Right lobe of liver (tissue), 6 donors: ENCODE data around the gene MAN2B2. TPM values are rescaled to one million over a fixed set of nuclear protein-coding genes. Genes with fewer than 3 reads are reported as not detected.
"Not testable (repeated sequence)": the region's sequence is repeated elsewhere in the genome, so short reads cannot be mapped to it uniquely, and the experiment has no call there.

Source experiments
- ATAC-seq, 4 donors: fragments of 200-7000 bp; cut with Tn5 transposase; one replicate each; pipeline ENCODE4 v1.9.1; 2020; ENCODE audit warnings: mild to moderate bottlenecking in 4 of 4, moderate library complexity in 4 of 4
- DNase-seq, 3 donors: peaks; one replicate each; pipeline ENCODE4 v3.0.0-alpha.2; 2020
- H3K27ac ChIP-seq, 3 donors: fragments of 200-600 bp; one replicate each; pipeline ENCODE4 v1.8.0; 2022
- H3K27me3 ChIP-seq, 2 donors: fragments of 200-600 bp; one replicate each; pipeline ENCODE4 v1.8.0; 2022
- H3K36me3 ChIP-seq, 4 donors: fragments of 200-600 bp; sonication (generic) in 1 of 4; one replicate each; pipeline versions ENCODE4 v1.5.1 to v1.8.0; 2017 to 2022; ENCODE audit warnings: control low read depth in 1 of 4
- H3K4me1 ChIP-seq, 4 donors: fragments of 200-600 bp; sonication (generic) in 1 of 4; one replicate each; pipeline versions ENCODE4 v1.5.1 to v1.8.0; 2017 to 2022; ENCODE audit warnings: control low read depth in 1 of 4
- H3K4me3 ChIP-seq, 3 donors: fragments of 200-600 bp; one replicate each; pipeline ENCODE4 v1.8.0; 2022
- H3K9me3 ChIP-seq, 4 donors: fragments of 200-600 bp; sonication (generic) in 1 of 4; one replicate each; pipeline versions ENCODE4 v1.5.1 to v1.8.0; 2017 to 2022; ENCODE audit warnings: control low read depth in 1 of 4
- CTCF ChIP-seq, 4 donors: fragments of 200-600 bp in 3 of 4; fragments of 450-650 bp in 1 of 4; IDR thresholded peaks; one replicate each; pipeline versions ENCODE4 v1.5.1 to v1.8.0; 2016 to 2022; ENCODE audit warnings: antibody characterized with exemption in 4 of 4, mild to moderate bottlenecking in 2 of 4
- POLR2A ChIP-seq: fragments of 450-650 bp; IDR thresholded peaks from one replicate; pipeline ENCODE4 v1.6.1; 2017; ENCODE audit warnings: antibody characterized with exemption, mild to moderate bottlenecking
- WGBS: methylation state at CpG from one replicate; pipeline ENCODE4 v1.1.6; 2018; ENCODE audit warnings: low coverage, low lambda C conversion rate; ENCODE audit not compliant: insufficient coverage; ENCODE audit errors: missing lambda C conversion rate; 5-methylcytosine and 5-hydroxymethylcytosine counted together
- intact Hi-C, 2 donors: fragments of 100-400 bp; cut with DNase I; formaldehyde crosslinking; loops; one replicate each; pipeline versions ENCODE4 v1.11.2 to v1.14.1; 2022
- total RNA-seq, 6 experiments: library from RNA; depleted of rRNA in 2 of 6; stranded (reverse); fragments of >200 nt in 2 of 6; fragmentation: NEBNext Ultra II Directional in 3 of 6; extraction: Animal tissue kit (Norgen Biotek cat#: 25700) in 3 of 6; gene quantifications; one replicate each; pipeline versions ENCODE4 v1.1.0 to v1.2.4, GENCODE V29; 2016 to 2023
- donor health status: DM: no; HTN: yes; CAD: no.
- donor health status: DM: no; HTN: no; CAD: no.
- donor health status: DM: no; HTN: no; CAD: no.
- donor health status: DM: no; HTN: yes; CAD: no.
- donor health status: DM: no; HTN: yes; CAD: no.

The MAN2B2 gene
- total RNA-seq, 6 experiments from 2014 or later, result 22.3 to 34.1 (median 27.5) TPM

GRCh38 chr4:6622744-6623143, 47.8 kb downstream of the MAN2B2 start:
- WGBS, result no CpG with 5 or more reads among the region's 2 CpGs
- TF ChIP-seq POLR2A (no peak), CTCF (IDR thresholded peaks at IDR 0.05) (no peak)
- DNase-seq, result no peak

GRCh38 chr4:6625256-6625655, 50.3 kb downstream of the MAN2B2 start:
- 89% methylated on average over 7 of the region's 9 CpGs for WGBS

More at GRCh38 chr4:6622744-6623143, 47.8 kb downstream of the MAN2B2 start:
- Histone ChIP-seq H3K27me3 (no peaks in the 10 kb centered on the region), H3K4me3 (no peak overlapping the region), H3K27ac (no peak overlapping the region), H3K4me1 (no peaks in the 10 kb centered on the region), H3K9me3 (no peaks in the 10 kb centered on the region), H3K36me3 (peaks cover 0 to 12% (median 0%) of the 10 kb centered on the region in 4 donors)
- intact Hi-C loops, result no loop called here
- no peak for ATAC-seq

DNA sequence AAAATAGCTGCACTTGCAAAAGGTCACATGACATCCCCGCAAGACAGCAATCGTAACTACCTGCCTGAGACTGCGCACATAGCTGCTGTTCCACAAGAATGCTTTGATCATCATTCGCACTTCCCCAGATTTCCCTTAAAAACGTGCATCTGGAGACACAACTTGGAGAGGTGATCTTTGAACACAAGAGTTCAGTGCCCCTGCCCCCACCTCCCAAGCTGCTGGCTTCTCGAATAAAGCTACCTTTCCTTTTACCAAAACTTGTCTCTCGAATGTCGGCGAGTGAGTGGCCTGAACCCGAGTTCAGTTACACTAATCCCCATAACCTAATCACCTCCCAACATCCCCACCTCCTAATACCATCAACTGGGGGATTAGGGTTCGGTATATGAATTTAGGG, 51.1 kb downstream of the MAN2B2 start:
- no peaks in the 10 kb centered on the region for H3K4me1 ChIP-seq
- no peak overlapping the region for H3K4me3 ChIP-seq
- no peaks in the 10 kb centered on the region for H3K9me3 ChIP-seq
- DNase-seq (no peak), ATAC-seq (no peak)
- intact Hi-C loops, result no loop called here
- no peaks in the 10 kb centered on the region for H3K36me3 ChIP-seq
- TF ChIP-seq CTCF (IDR thresholded peaks at IDR 0.05) (no peak), POLR2A (no peak)
- H3K27ac ChIP-seq, result no peak overlapping the region
- 82% methylated on average over 11 of the region's 11 CpGs for WGBS
- no peaks in the 10 kb centered on the region for H3K27me3 ChIP-seq

More at GRCh38 chr4:6625256-6625655, 50.3 kb downstream of the MAN2B2 start:
- TF ChIP-seq POLR2A (no peak), CTCF (IDR thresholded peaks at IDR 0.05) (no peak)
- Histone ChIP-seq H3K36me3 (no peaks in the 10 kb centered on the region), H3K27ac (no peak overlapping the region), H3K9me3 (no peaks in the 10 kb centered on the region), H3K27me3 (no peaks in the 10 kb centered on the region), H3K4me3 (no peak overlapping the region), H3K4me1 (no peaks in the 10 kb centered on the region)
- intact Hi-C loops, result no loop called here
- ATAC-seq (no peak), DNase-seq (no peak)

GRCh38 chr4:6627832-6628231, 52.8 kb downstream of the MAN2B2 start:
- no peak overlapping the region for H3K27ac ChIP-seq
- DNase-seq (no peak), ATAC-seq (no peak)
- H3K9me3 ChIP-seq, result no peaks in the 10 kb centered on the region
- TF ChIP-seq POLR2A (no peak), CTCF (IDR thresholded peaks at IDR 0.05) (no peak)
- H3K27me3 ChIP-seq, result no peaks in the 10 kb centered on the region
- H3K4me3 ChIP-seq, result no peak overlapping the region
- H3K4me1 ChIP-seq, result no peaks in the 10 kb centered on the region
- H3K36me3 ChIP-seq, result no peaks in the 10 kb centered on the region
- WGBS, result 79% methylated on average over 2 of the region's 3 CpGs
- intact Hi-C loops, result no loop called here

- H3K36me3 ChIP-seq, H3K9me3 ChIP-seq, DNase-seq, ATAC-seq, H3K27me3 ChIP-seq, intact Hi-C loops, H3K4me3 ChIP-seq, H3K27ac ChIP-seq, H3K4me1 ChIP-seq: not testable (repeated sequence)
- 100% methylated on average over 1 of the region's 1 CpG for WGBS
Measured at GRCh38 chr4:6628484-6628883, 53.5 kb downstream of the MAN2B2 start.
